HG02571 (cell line): Measurements from ENCODE around the gene ACAD11.
A peak's percentile ranks its signal among the peaks of the same experiment; 100 is the strongest.

Source experiments
- ATAC-seq: cut with Tn5 transposase; IDR thresholded peaks from one replicate; pipeline ENCODE4 v1.9.1; 2021; ENCODE audit warnings: mild to moderate bottlenecking, moderate library complexity; ENCODE audit not compliant: unreplicated experiment

The ACAD11 gene, protein sequence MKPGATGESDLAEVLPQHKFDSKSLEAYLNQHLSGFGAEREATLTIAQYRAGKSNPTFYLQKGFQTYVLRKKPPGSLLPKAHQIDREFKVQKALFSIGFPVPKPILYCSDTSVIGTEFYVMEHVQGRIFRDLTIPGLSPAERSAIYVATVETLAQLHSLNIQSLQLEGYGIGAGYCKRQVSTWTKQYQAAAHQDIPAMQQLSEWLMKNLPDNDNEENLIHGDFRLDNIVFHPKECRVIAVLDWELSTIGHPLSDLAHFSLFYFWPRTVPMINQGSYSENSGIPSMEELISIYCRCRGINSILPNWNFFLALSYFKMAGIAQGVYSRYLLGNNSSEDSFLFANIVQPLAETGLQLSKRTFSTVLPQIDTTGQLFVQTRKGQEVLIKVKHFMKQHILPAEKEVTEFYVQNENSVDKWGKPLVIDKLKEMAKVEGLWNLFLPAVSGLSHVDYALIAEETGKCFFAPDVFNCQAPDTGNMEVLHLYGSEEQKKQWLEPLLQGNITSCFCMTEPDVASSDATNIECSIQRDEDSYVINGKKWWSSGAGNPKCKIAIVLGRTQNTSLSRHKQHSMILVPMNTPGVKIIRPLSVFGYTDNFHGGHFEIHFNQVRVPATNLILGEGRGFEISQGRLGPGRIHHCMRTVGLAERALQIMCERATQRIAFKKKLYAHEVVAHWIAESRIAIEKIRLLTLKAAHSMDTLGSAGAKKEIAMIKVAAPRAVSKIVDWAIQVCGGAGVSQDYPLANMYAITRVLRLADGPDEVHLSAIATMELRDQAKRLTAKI

DNA sequence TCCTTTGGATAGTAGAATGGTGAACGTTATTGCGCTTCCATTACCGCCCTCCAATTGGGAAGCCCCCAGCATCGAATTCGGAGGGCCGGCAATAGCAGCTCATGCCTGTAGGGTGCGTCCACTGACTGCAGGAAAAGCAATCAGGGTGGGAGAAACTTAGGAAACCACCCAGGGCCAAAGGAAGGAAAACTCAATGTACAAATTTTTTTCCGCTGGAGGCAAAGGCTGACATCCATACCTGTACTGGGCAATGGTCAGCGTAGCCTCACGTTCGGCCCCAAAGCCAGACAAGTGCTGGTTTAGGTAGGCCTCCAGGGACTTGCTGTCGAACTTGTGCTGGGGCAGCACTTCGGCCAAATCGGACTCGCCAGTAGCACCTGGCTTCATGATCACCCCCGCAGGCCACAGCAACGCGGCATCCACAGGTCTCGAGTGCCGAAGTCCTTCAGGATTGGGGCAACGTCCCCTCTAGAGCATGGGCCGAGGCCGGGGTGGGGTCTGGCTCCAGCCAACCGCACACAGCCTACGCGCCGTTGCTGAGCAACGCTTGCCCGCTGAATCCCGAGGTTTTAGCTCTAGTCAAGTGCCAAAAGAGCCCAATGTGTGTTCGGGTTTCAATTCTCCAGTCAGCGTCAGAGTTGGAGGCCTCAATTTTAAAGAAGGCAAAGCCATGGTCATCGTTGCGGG is at the start of gene ACAD11:
Gene ACAD11 (minus strand): TSS at position 445 of the 687 bp plus-strand sequence. CDS start 58 bp downstream, at position 387.
- peak; percentile 38 for ATAC-seq

DNA sequence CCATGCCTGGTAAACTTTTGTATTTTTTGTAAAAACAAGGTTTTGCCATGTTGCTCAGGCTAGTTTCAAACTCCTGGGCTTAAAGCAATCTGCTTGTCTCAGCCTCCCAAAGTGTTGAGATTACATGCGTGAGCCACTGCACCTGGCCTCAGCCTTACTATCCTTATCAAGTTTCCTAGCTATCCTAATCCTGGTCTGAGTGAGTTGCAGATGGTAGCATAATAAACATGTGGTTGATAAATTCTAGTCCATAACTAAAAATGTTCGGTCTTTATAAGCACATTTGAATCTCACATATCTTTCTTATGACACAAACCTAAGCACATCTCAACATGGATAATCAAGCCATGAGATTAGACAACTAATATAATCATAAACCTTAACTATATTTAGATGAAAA is 44.1 kb upstream of the ACAD11 start:
- ATAC-seq = no peak

DNA sequence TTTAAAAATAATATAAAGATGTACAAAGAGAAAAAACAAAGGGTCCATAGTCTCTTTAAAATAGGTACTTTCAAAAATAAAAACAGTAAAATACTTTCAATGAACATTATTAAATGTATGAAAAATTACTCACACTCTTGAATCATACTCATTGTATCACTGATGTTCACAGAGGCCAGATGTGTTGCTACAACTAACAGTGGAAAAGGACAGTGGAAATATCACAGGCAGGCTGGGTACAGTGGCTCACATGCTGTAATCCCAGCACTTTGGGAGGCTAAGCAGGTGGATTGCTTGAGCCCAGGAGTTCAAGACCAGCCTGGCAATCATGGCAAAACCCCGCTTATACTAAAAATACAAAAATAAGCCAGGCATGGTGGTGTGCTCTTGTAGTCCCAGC is 35.8 kb upstream of the ACAD11 start:
- ATAC-seq = no peak

DNA sequence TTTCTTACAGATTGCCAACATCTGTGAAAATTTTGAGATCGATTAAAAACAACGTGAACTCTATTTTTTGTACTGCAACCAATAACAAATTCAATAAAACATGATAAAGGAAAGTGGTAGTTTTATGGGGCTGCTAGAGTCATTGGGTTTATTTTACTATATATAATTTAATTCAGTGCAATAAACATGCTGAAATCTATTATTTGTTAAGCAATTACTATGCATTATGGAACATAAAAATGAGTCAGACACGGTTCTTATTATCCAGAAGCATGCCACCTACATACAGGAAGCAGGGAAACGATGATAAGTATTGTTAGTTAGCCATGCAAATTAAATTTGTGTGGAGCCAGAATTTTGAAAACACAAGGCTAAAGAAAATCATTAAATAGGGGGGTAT is 35.4 kb upstream of the ACAD11 start:
- no peak for ATAC-seq

DNA sequence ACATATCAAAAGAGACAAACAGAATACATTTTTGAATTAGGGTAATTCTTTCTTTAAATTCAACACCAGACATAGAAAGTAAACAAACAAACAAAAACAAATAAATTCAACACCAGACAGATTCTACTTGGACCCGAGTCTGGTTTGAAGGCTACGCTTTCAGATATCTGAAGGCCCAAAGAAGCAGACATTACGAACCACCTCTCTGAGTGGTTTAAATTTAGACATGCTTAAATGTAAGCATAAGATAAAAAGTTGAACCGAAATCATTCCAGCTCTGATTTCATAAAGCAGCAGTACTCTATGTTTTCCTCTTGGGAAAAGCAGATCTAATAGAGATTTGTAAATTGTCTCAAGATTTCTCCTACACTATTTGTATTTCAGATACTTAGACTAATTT is 30.4 kb upstream of the ACAD11 start:
- ATAC-seq = no peak

DNA sequence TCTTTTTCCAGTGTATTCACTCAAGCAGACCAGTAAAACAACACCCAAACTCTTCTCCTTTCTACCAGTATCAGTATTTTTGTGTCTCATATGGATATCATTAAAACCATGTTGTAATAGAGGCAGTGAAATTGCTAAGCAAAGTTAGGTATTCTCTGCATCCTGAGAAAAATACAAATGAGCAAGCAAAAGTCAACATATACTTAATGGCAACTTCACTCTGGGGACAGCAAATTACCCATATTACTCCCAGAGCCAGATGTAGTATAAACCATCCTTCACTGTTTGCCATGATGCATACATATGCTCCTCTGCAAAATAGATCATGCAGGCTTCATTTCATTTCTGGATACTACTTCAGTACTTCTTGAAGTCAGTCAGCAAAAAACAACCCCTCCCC is 22.6 kb upstream of the ACAD11 start:
- no peak for ATAC-seq

DNA sequence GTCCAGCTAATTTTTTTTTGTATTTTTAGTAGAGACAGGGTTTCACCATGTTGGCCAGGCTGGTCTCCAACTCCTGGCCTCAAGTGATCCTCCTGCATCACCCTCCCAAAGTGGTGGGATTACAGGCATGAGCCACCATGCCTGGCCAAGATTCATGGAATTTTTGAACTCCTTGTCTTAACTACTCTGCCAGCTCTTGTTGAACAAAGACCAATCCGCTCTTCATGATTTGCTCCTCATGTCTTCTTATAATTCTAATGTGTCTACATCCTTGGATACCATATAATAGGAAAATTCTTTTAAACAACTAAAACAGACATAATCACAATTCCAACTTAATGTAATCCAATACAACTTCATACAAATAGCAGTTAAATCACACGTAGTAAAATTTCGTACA is 21.8 kb upstream of the ACAD11 start:
- no peak for ATAC-seq

DNA sequence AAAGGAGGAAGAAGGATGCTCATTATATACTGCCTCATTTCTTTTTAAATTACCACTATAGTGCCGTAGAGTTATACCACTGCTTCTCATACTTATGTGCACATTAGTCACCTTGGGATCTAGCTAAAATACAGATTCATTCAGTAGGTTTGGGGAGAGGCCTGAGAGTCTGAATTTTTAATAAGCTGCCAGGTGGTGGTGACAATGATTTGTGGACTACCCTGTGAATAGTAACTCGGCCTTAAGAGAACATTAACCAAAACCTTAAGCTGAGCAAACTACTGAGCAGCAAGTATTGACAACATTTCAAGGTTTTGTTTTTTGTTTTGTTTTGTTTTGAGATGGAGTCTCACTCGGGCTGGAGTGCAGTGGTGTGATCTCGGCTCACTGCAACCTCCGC is 20.3 kb upstream of the ACAD11 start:
- no peak for ATAC-seq

DNA sequence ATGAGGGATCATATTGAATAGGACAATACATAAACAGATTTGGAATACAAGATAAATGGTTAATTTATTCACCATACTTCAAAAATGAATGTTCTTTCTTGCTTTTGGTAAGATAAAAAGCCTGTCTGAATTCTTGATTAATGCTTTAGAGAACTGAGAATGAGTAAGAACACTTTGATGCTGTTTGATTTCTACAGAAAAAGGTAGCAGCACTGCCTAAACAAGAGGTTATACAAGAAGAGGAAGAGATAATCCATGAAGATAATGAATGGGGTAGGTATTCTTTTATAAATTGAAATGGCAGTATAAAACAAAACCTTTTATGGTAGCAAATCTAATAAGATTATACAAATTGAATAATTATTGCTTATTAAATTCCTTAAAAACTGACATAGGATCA is 15.8 kb upstream of the ACAD11 start:
- no peak for ATAC-seq

DNA sequence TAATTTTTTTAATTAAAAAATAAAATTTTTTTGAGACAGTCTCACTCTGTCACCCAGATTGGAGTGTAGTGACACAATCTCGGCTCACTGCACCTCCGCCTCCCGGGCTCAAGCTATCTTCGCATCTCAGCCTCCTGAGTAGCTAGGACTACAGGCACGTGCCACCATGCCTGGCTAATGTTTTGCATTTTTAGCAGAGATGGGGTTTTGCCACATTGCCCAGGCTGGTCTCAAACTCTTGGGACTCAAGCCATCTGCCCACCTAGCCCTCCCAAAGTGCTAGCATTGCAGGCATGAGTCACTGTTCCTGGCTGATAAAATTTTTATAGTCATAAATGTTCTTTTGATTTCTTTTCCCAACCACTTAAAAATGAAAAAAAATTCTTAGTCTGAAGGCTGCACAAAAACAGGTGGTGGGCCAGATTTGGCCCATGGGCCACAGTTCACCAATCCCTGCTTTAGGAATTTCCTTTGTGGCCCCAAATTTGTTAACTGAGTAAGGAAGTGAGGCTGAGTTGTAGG is 9.7 kb upstream of the ACAD11 start:
- ATAC-seq = no peak

DNA sequence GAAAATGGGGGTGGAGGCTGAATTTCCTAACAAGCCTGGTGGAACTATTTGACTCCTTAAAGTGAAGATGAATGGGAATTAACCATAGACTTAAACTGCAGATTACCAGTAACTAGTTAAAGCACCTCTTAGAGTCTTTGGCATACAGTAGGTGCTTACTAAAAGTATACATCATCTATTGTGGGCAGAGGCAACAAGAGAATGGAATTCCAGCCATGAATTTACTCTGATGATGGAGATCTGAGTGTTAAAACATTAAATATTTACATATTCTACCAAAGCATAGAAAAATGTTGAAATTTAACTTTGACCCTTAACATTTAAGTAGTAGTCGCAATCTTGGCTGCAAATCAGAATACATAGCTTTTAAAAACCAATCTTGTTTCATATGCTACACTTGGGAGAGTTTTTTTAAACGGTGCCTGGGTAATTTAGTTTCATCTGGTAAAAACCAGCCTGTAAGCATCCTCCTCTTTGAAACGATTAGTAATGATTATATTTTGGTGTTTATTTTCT is 5.7 kb upstream of the ACAD11 start:
- no peak for ATAC-seq

DNA sequence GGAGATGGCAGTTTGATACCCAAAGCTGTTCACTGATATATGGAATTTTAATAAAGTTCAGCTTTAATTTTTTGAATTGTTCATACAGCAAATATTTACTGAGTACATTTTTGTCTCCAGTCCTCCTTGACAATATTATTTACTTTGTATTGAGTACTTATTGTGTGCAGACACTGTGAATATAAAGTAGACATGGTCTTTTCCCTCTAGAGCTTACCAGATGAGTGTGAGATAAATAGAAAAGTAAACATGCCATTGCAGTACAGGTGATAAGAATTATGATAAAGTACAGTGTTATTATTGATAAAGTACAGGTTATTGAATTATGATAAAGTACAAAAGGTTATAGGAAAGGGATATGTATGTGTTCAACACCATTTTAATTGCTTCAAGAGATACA is 2.6 kb upstream of the ACAD11 start:
- ATAC-seq = no peak

DNA sequence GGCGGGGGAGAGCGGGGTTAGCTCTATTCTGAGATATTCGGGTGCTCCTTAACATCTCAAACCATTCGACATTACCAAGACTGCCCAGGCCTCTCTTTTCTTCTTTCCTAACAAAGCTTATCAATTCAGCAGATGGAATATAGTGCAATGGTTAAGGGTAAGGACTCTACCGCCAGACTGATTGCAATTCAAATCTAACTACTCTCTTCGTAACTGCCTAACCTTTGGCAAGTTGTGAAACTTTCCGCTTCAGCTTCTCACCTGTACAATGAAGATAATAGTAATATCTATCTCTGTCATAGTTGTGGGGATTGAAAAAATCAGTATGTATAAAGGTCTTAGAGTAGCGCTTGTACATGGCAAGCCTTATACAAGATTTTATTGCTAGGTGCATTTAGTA is 1.5 kb upstream of the ACAD11 start:
- ATAC-seq = no peak

DNA sequence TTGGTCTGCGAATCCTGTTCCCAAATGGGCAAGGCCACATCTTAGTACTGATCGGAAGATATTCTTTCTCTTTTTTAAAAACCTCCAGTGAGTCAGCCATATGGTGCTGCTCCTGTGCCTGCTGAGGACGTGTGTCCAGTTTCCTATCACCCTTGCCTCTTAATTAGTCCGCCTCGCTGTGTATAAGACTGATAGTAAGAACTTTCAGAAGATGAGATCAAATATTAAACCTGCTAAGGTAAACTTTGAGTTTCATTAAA is 1.1 kb upstream of the ACAD11 start:
- peak; percentile 1 for ATAC-seq

DNA sequence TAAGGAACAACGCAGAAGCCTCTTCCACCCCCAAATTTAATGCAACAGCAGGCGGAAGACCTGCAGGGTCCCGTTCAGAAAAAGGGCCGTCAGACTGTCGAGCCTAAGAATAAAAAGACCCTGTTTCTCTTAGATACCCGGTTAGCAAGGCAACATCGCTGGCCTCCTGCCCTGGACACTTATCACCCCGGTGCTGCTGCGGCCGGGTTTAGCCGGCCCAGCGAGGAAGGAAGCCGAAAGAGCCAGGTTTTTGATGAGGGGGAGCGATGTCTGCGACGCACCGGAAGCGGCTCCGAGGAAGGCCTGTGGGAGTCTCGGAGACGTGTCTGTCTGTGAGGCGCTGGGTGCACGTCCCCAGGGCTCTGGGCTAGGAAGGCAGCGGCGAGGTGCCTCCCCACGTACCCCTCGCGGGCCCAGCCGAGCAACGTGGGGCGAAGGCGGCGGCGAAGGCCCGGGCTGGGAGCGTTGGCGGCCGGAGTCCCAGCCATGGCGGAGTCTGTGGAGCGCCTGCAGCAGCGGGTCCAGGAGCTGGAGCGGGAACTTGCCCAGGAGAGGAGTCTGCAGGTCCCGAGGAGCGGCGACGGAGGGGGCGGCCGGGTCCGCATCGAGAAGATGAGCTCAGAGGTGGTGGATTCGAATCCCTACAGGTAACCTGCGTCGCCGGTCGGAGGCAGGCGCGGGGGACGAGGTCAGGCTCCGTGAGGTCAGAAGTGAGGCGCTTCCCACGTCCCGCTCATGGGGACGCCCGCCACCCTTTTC is 622 bp upstream of the ACAD11 start, which contains the start of gene UBA5:
Gene UBA5 (plus strand): TSS at position 278 of the 759 bp plus-strand sequence. CDS start 209 bp downstream, at position 487.
- ATAC-seq = peak; percentile 76

DNA sequence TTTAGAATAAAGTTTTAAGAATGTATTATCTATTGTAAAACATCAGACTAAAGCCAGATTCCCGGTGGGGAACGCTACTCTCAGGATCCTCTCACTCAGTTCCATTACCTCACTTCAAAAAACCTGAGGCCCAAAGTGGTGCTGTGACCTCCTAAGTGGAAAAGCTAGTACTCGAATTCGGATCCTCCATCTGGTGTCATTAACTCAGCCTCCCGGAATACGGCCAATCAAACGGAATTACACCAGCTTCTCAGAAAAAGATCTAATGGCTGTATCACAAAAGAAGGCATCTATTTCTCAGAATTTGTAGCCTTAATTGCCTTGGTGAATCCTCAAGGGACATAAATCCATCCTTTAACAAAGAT is 627 bp downstream of the ACAD11 start:
- ATAC-seq = no peak

DNA sequence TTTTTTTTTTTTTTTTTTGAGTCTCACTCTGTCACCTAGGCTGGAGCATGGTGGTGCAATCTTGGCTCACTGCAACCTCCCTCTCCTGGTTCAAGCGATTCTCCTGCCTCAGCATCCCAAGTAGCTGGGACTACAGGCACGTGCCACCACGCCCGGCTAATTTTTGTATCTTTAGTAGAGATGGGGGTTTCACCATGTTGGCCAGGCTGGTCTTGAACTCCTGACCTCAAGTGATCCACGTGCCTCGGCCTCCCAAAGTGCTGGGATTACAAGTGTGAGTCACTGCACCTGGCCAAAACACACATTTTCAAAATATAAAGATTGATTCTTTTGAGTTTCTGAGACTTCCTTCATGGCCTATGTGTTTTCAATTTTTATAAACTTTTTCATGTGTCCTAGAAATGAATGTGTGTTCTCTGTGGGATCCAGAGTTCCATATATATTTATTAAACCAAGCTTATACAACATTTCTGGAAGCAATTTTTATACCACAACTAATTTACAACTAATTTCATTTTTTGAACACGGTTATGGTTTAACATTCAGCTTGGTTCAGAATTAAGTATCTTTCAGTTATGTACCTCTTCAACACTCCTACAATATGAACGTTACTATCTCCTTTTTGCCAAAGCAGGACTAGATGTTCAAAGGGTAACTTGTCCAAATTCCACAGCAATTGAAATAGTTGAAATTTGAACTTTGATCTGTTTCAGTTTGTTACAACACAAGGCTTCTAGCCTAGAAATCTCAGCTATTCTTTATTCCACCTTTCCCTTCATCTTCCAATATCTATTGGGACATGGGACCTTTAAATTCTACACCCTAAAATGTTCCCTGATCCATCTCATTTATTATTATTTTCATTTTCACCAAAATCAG is 1.5 kb downstream of the ACAD11 start:
- no peak for ATAC-seq

DNA sequence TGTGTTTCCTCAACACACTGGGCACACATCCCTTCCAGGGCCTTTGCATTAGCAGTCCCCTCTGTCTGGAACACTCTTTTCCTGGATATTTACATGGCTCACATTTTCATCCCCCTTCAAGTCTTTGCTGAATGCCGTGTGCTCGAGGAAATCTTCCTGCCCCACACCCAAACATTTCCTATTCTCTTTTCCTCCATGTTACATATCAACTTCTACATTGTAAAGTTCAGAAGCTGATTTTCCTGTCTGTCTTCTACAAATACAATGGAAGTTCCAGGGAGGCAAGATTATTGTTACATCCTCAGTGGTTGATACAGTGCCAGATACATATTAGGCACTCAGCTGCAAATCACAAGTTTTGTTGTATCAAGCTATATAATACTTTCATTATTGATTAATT is 4.1 kb downstream of the ACAD11 start:
- ATAC-seq = no peak

DNA sequence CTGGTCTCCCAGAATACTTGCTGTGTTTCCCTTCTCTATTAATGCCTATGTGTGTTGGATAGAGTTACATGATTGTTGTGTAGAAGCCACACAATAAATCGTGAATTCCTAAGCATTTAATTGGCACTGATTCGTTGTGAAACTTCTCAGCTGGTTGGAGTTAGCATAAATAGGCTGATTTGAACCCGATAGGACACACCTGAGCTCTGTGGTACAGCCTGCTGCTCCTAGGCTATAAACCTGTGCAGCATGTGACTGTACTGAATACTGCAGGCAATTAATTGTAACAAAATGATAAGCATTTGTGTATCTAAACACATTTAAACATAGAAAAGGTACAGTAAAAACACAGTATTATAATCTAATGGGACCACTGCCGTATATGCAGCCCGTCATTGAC is 4.9 kb downstream of the ACAD11 start:
- ATAC-seq = no peak

DNA sequence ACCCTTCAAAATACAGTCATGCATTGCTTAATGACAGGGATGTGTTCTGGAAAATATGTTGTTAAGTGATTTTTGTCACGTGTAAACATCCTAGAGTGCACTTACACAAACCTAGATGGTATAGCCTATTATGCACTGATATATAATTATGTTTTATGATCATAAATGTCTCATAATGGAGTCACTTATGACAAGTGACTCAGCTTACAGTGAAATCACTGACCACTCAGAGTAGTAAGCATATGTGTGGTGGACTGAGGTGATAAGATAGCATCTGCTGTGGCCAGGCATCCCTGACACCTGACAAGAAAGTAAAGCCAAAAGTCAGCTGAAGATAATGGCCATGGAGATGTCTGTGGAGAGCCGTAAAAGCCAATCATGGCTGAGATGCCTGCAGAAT is 5.4 kb downstream of the ACAD11 start:
- no peak for ATAC-seq
